GM19193 (cell line): ENCODE data around the gene SND1.

ENCODE experiments used
- POLR2A ChIP-seq: IDR thresholded peaks from 4 replicates; pipeline ENCODE4 v1.6.1; 2011; ENCODE audit not compliant: insufficient read depth, insufficient read length; ENCODE audit errors: extremely low read depth

SND1 gene

GRCh38 chr7:127671341-127671740 is 19.3 kb downstream of the SND1 start:
- no peak for TF ChIP-seq POLR2A

- no peak for TF ChIP-seq POLR2A
These were observed 21.9 kb downstream of the SND1 start for GRCh38 chr7:127673902-127674301.

- TF ChIP-seq POLR2A: no peak
These were observed 22.4 kb downstream of the SND1 start for GRCh38 chr7:127674361-127674760.

- no peak for TF ChIP-seq POLR2A
These were observed 23.7 kb downstream of the SND1 start for GRCh38 chr7:127675721-127676120.

- TF ChIP-seq POLR2A: no peak
These were observed 25.6 kb downstream of the SND1 start for GRCh38 chr7:127677433-127678230.

- TF ChIP-seq POLR2A: no peak
These were observed 26.3 kb downstream of the SND1 start for GRCh38 chr7:127678337-127678736.

- no peak for TF ChIP-seq POLR2A
These were observed 27.0 kb downstream of the SND1 start for GRCh38 chr7:127678947-127679346.

- TF ChIP-seq POLR2A: no peak
These were observed 29.0 kb downstream of the SND1 start for GRCh38 chr7:127680983-127681382.

GRCh38 chr7:127682140-127682539 is 30.1 kb downstream of the SND1 start:
- TF ChIP-seq POLR2A: no peak

GRCh38 chr7:127683776-127684681 is 32.0 kb downstream of the SND1 start:
- no peak for TF ChIP-seq POLR2A

- TF ChIP-seq POLR2A: no peak
These were observed 37.3 kb downstream of the SND1 start for GRCh38 chr7:127689194-127689772.

GRCh38 chr7:127690337-127690736 is 38.3 kb downstream of the SND1 start:
- TF ChIP-seq POLR2A: no peak

- no peak for TF ChIP-seq POLR2A
These were observed 38.8 kb downstream of the SND1 start for GRCh38 chr7:127690806-127691205.

GRCh38 chr7:127692200-127692599 is 40.2 kb downstream of the SND1 start:
- no peak for TF ChIP-seq POLR2A

- TF ChIP-seq POLR2A: no peak
These were observed 47.9 kb downstream of the SND1 start for GRCh38 chr7:127699853-127700252.

GRCh38 chr7:127702052-127702652 is 50.2 kb downstream of the SND1 start:
- TF ChIP-seq POLR2A: no peak

- TF ChIP-seq POLR2A: no peak
These were observed 50.9 kb downstream of the SND1 start for GRCh38 chr7:127702938-127703337.
